Subcutaneous abdominal adipose tissue (tissue), 5 donors: ENCODE results near the gene MTHFD2L.

Experiments used
- H3K27ac ChIP-seq: one replicate; pipeline ENCODE4 v1.7.0; 2013; ENCODE audit warnings: low read depth, mild to moderate bottlenecking, inconsistent platforms, low read length, moderate library complexity
- H3K27me3 ChIP-seq, 5 donors: one replicate each; pipeline ENCODE4 v1.7.0; 2013; ENCODE audit warnings: low read length in 5 of 5, inconsistent platforms in 1 of 5; ENCODE audit not compliant: control insufficient read depth in 5 of 5, insufficient read depth in 4 of 5
- H3K36me3 ChIP-seq, 5 donors: one replicate each; pipeline ENCODE4 v1.7.0; 2013; ENCODE audit warnings: low read length in 5 of 5; ENCODE audit not compliant: control insufficient read depth in 5 of 5, insufficient read depth in 5 of 5
- H3K4me1 ChIP-seq, 5 donors: one replicate each; pipeline ENCODE4 v1.7.0; 2013; ENCODE audit warnings: low read length in 5 of 5, mild to moderate bottlenecking in 3 of 5, moderate library complexity in 1 of 5; ENCODE audit not compliant: control insufficient read depth in 5 of 5, insufficient read depth in 5 of 5
- H3K4me3 ChIP-seq, 5 donors: one replicate each; pipeline ENCODE4 v1.7.0; 2013; ENCODE audit warnings: low read length in 5 of 5, low read depth in 1 of 5
- H3K9ac ChIP-seq, 5 donors: one replicate each; pipeline ENCODE4 v1.7.0; 2013; ENCODE audit warnings: low read length in 5 of 5, mild to moderate bottlenecking in 4 of 5, moderate library complexity in 3 of 5
- H3K9me3 ChIP-seq, 5 donors: one replicate each; pipeline ENCODE4 v1.7.0; 2013; ENCODE audit warnings: low read length in 5 of 5; ENCODE audit not compliant: control insufficient read depth in 5 of 5
- donor health status: healthy.
- donor health status: healthy.
- donor health status: healthy.
- donor health status: healthy.
- donor health status: healthy.

MTHFD2L gene

DNA sequence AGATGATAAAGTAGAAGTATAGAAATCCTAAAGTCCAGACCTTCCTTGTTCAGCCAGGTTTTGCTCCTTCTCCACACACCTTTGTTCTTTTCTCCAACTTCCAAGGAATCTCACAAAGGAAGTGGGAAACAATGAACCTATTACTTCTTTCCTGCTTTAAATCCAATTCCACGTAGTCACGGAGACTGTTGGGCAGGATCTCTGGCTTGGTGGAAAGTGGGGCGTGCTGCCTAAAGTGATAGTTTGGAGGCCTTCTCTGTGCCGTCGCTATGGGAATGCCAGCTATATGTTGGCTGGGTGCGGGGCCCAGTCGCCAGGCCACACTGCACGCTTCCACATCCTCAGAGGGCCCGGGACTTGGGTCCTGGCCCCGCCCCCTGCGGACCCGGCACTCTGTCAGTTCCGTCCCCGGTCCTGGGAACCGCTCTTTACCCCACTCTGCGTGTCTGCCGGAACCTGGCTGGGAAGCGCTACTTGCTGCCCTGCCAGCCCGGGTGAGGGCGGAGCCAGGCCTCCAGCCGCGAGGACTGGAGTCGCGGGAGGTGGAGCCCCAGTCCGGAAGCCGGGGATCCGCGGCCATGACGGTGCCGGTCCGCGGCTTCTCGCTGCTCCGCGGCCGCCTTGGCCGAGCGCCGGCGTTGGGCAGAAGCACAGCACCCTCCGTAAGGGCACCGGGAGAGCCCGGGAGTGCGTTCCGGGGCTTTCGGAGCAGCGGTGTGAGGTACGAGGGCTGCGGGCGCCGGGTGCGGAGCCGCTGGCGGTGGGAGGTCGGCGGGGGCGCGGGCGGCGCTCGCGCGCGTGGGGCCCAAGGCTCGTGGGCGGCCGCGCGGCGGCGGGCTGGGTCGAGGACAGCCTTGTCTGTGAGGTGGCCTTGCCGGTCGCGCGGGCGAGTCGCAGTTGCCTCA, at the start of gene MTHFD2L:
TSS of gene MTHFD2L (plus strand) at position 558 of the 905 bp plus-strand sequence. CDS start at position 579, 21 bp downstream.
- Histone ChIP-seq H3K36me3 (peaks cover 2 to 19% (median 5%) of the 10 kb centered on the region in 5 donors), H3K27ac (peak within 1 kb of the TSS; percentile 88), H3K4me1 (peaks cover 0 to 22% (median 20%) of the 10 kb centered on the region in 5 donors), H3K4me3 (peak within 1 kb of the TSS; percentile 66 to 88 (median 83)), H3K9ac (peak within 1 kb of the TSS; percentile 51 to 83 (median 79)), H3K27me3 (no peaks in the 10 kb centered on the region), H3K9me3 (no peaks in the 10 kb centered on the region)

DNA sequence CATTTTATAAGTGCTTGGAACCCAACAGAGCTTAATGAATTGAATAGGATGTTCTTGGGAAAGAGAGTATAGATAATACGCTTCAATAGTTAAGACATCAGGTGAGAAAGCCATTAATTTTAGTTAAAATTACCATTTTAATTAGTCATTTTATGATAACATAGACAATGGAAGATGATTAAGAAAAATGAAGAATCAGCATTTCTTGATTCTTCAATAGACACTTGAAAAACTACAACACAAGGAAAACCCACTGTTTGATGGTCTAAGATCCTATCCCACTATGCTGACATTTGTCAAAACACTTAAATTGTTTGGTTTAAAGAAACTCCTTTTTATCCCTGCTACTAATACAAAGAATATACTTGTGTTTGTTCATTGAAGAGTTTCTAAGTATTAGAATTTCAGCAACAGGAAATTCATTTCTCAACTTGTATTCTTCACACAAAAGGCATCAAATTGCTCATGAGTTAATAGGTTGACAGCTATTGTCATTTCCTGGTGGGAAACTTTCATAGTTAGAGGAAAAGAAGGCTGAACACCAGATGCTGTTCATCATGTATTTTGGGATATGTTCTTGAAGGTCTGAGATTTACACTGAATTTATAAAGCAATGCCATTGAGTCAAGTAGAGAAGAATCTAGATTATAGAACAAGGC, 49.3 kb upstream of the MTHFD2L start:
- Histone ChIP-seq H3K27me3 (no peaks in the 10 kb centered on the region), H3K4me1 (peaks cover 5 to 37% (median 27%) of the 10 kb centered on the region in 5 donors)

DNA sequence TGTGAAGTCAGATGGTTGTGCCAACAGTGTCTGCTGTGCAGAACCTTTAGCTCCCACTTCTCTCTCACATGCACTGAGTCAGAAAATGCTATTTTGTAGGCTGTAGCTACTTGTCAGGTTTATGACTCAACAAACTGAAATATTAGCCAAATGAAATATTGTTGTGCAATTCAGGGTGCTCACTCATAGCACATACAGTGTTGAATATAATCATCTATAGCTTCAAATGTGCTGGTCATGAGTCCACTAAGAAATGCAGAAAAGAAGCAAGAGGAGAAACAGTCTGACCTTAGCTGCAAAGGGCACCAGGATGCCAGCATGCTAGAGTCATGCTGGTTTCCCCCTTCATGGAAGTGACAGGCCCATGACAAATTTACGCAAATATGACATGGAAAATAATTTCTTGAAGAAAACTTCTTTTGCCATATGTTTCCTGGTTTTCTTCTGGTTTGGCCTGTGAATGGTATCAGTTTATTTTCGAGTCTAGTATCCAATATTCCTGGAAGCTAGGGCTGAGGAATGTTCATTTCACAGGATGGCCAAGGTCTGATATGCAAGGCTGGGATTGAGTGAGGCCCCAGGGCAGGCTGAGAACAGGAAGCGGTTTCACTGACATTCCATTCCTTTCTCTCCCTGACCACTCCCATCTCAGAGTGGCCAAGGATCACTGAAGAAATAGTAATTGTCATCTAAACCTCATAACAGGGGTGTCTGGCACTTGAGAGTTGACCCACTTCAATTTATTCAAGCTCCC, 48.6 kb upstream of the MTHFD2L start:
- Histone ChIP-seq H3K27me3 (no peaks in the 10 kb centered on the region), H3K9ac (peak overlapping the region in 2 of 5 donors; percentile 43 to 56), H3K4me3 (no peak overlapping the region), H3K4me1 (peaks cover 5 to 37% (median 27%) of the 10 kb centered on the region in 5 donors), H3K9me3 (no peaks in the 10 kb centered on the region), H3K27ac (peak overlapping the region; percentile 84), H3K36me3 (no peaks in the 10 kb centered on the region)

More for the DNA sequence above, 49.3 kb upstream of the MTHFD2L start:
- H3K36me3 ChIP-seq: no peaks in the 10 kb centered on the region
- no peak overlapping the region for H3K4me3 ChIP-seq
- H3K9ac ChIP-seq: no peak overlapping the region
- peak overlapping the region; percentile 84 for H3K27ac ChIP-seq
- H3K9me3 ChIP-seq: no peaks in the 10 kb centered on the region

DNA sequence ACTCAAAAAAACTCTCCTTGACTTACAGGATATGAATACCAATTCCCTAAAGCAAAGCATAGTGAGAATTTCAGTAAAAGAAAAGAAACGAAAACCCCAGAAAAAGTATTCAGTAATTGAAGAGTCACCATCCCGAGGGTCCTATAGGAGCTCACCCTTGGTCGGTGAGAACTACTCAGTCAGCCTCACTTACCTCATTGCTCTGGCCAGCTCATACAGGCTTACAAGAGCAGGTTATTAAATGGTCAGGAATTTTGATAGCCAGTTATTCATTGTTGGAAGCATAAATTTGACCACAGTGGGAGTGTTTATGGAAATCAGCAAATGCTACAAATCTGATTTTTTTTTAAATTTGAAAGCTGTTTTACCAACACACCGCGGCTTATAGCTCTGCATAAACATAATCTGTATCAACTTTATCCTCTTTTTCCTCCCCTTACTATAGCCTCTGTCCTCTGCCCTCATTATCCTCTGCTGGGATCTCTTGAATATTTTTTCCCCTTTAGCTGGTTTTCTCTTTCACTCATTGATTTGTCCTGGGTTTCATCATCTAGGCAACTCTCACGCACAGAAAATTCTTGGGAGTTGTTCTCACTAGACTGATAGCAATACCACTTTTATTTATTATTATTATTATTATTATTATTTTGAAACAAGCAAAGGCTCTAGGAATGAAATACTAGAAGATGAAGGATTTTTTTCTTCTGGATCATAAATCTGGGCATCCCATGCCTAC, 47.9 kb upstream of the MTHFD2L start:
- H3K36me3 ChIP-seq: no peaks in the 10 kb centered on the region
- H3K27me3 ChIP-seq: no peaks in the 10 kb centered on the region
- H3K9me3 ChIP-seq: no peaks in the 10 kb centered on the region
- peak overlapping the region in 2 of 5 donors; percentile 43 to 56 for H3K9ac ChIP-seq
- peaks cover 5 to 37% (median 27%) of the 10 kb centered on the region in 5 donors for H3K4me1 ChIP-seq
- no peak overlapping the region for H3K4me3 ChIP-seq
- H3K27ac ChIP-seq: peak overlapping the region; percentile 84

GRCh38 chr4:74110670-74111069, 47.2 kb upstream of the MTHFD2L start:
- H3K9ac ChIP-seq: no peak overlapping the region
- no peaks in the 10 kb centered on the region for H3K36me3 ChIP-seq
- no peaks in the 10 kb centered on the region for H3K27me3 ChIP-seq
- no peak overlapping the region for H3K4me3 ChIP-seq
- H3K9me3 ChIP-seq: no peaks in the 10 kb centered on the region
- peaks cover 5 to 37% (median 27%) of the 10 kb centered on the region in 5 donors for H3K4me1 ChIP-seq
- H3K27ac ChIP-seq: peak overlapping the region; percentile 84

DNA sequence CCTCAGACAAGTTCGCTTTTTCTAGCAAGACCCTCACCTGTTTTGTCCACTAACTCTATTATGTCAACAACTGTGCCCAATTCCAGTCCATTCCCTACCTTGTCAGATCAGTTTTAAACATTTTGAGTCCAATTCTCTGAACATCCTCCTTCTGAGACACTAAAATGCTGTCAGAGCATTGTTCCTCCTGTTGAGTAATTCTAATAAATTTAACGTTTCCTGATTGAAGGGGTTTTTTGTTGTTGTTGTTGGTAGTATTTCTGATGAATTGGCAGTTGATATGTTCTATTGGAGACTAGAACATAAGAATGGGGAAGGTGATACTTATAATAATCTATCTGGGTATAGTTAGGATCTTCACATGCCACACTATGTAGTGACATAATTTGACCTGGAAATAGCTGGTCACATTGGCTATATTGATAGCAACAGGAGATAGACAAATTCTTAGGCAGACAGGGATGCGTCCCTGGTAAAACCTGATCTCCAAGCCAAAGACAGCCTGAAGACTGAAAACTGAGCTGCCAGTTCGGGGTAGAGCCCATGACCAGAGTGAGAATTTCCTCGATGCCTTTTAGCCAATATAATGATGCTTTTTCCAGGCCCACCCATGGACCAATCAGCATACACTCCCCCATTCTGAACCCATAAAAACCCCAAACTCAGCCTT, 46.5 kb upstream of the MTHFD2L start:
- H3K9ac ChIP-seq: no peak overlapping the region
- no peaks in the 10 kb centered on the region for H3K27me3 ChIP-seq
- H3K4me1 ChIP-seq: peaks cover 5 to 42% (median 22%) of the 10 kb centered on the region in 5 donors
- no peaks in the 10 kb centered on the region for H3K9me3 ChIP-seq
- H3K27ac ChIP-seq: peak overlapping the region; percentile 84
- H3K4me3 ChIP-seq: no peak overlapping the region
- H3K36me3 ChIP-seq: no peaks in the 10 kb centered on the region

DNA sequence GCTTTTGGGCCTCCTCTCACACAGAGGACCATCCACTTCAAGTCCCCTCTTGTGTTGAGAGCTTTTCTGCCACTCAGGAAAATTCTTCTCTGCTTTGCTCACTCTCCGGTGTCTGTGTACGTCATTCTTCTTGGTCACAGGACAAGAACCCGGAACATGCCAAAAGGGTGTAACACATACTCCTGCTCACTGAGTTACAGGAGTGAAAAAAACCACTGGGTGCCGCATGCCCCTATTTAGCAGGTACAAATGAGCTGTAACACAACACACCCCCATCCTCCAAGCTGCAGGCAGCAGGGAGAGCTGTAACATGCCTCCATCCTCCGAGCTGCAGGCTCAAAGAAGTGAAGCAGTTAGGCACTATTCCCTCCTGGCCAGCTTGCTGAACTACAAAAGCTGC, 45.9 kb upstream of the MTHFD2L start:
- H3K27ac ChIP-seq: no peak overlapping the region
- H3K9ac ChIP-seq: no peak overlapping the region
- H3K27me3 ChIP-seq: no peaks in the 10 kb centered on the region
- H3K4me1 ChIP-seq: peaks cover 5 to 46% (median 23%) of the 10 kb centered on the region in 5 donors
- no peaks in the 10 kb centered on the region for H3K9me3 ChIP-seq
- no peak overlapping the region for H3K4me3 ChIP-seq
- no peaks in the 10 kb centered on the region for H3K36me3 ChIP-seq

- Histone ChIP-seq H3K27ac (no peak overlapping the region), H3K4me3 (no peak overlapping the region), H3K36me3 (no peaks in the 10 kb centered on the region), H3K27me3 (no peaks in the 10 kb centered on the region), H3K4me1 (peaks cover 7 to 50% (median 29%) of the 10 kb centered on the region in 5 donors), H3K9ac (no peak overlapping the region), H3K9me3 (no peaks in the 10 kb centered on the region)
These were observed 45.4 kb upstream of the MTHFD2L start for GRCh38 chr4:74112399-74113105.
